SU-DHL-6 (cell line): ENCODE results near the gene ITGB2.

Experiments
- CTCF ChIP-seq: fragments of 200-600 bp; sonication (generic); IDR thresholded peaks from one replicate; pipeline ENCODE4 v1.5.1; 2017; ENCODE audit warnings: antibody characterized with exemption, mild to moderate bottlenecking, low read length, moderate library complexity; ENCODE audit not compliant: insufficient read depth, poor library complexity, severe bottlenecking
- EZH2phosphoT487 ChIP-seq: fragments of 200-600 bp; sonication (generic), shearing (Covaris generic); conservative IDR thresholded peaks from 2 replicates; pipeline ENCODE4 v1.6.1; 2018; ENCODE audit warnings: mild to moderate bottlenecking, antibody characterized with exemption, low read length, moderate library complexity, mixed read lengths

GRCh38 chr21:44911384-44912157 is 9.1 kb downstream of the ITGB2 start:
- peak; percentile 15 for TF ChIP-seq CTCF
- TF ChIP-seq EZH2phosphoT487 = no peak
